ENCODE measurements around the gene FSCN2. TPM values are rescaled to one million over a fixed set of nuclear protein-coding genes. Genes with fewer than 3 reads are reported as not detected.
"Not testable (repeated sequence)": the region's sequence is repeated elsewhere in the genome, so short reads cannot be mapped to it uniquely, and the experiment has no call there.

The FSCN2 gene
- total RNA-seq, 2 experiments from 2014 or later, result not detected

DNA sequence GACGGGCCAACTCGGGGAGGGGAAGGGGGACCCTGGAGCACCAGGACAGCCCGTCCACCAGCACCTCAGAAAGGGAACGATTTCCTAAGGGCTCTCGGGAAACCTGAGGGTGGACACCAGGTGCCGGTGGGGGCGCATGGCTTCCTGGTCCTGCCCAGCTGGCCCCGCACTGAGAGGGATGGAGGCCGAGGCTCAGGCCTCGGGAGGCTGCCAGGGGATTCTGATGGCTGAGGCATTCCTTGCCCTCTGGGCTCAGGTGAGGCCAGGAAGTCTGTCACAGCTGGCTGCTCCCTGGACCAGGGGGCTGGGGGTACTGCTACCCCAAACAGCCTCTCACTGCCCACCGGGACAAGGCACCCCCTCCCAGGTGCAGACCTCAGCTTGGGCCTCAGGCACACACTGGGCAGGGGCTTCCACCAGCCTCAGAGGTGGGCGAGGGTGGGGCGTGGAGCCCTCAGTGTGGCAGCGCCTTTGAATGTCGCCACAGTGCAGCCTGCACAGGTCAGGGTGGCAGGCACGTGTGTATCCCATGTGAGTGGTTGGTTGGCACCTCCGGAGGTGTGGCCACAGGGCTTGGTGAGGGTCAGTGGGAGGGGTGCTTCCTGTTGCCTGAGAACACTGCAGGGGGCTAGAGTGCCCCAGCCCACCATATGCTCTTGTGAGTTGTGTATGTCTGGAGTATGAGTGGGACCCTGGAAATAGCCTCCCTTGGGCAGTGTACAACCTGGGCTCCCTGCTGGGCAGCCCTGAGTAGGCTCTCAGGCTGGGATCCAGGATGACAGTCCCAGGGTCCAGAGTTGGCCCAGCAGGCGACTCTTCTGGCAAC is 3.9 kb upstream of the FSCN2 start:
- H3K9me3 Mint-ChIP-seq, result no peaks in the 10 kb centered on the region
- H3K4me1 Mint-ChIP-seq (ENCODE audit: low read depth), result no peaks in the 10 kb centered on the region
- no peaks in the 10 kb centered on the region for H3K27me3 Mint-ChIP-seq (ENCODE audit: low read depth)
- CTCF ChIA-PET, result no interaction called here
- H3K4me3 Mint-ChIP-seq, result no peak overlapping the region
- intact Hi-C loops (cut with micrococcal nuclease), result no loop called here
- H3K27ac Mint-ChIP-seq, result no peak overlapping the region
- no peak for DNase-seq
- H3K36me3 Mint-ChIP-seq (ENCODE audit: low read depth), result no peaks in the 10 kb centered on the region

DNA sequence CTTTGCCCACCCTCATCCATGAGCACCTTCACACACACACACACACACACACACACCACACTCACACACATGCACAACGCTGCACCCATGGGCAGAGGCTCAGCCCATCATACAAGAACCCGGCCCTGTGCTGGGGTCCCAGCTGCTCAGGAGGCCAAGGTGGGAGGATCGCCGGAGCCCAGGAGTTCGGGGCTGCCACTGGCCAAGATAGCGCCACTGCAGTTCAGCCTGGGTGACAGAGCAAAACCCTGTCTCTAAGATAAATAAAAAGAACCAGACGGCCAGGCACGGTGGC is 3.4 kb upstream of the FSCN2 start:
- Mint-ChIP-seq H3K27ac (no peak overlapping the region), H3K4me3 (no peak overlapping the region), H3K27me3 (ENCODE audit: low read depth) (no peaks in the 10 kb centered on the region), H3K36me3 (ENCODE audit: low read depth) (no peaks in the 10 kb centered on the region), H3K4me1 (ENCODE audit: low read depth) (no peaks in the 10 kb centered on the region), H3K9me3 (no peaks in the 10 kb centered on the region)
- CTCF ChIA-PET, result no interaction called here
- DNase-seq, result no peak
- intact Hi-C loops (cut with micrococcal nuclease), result no loop called here

DNA sequence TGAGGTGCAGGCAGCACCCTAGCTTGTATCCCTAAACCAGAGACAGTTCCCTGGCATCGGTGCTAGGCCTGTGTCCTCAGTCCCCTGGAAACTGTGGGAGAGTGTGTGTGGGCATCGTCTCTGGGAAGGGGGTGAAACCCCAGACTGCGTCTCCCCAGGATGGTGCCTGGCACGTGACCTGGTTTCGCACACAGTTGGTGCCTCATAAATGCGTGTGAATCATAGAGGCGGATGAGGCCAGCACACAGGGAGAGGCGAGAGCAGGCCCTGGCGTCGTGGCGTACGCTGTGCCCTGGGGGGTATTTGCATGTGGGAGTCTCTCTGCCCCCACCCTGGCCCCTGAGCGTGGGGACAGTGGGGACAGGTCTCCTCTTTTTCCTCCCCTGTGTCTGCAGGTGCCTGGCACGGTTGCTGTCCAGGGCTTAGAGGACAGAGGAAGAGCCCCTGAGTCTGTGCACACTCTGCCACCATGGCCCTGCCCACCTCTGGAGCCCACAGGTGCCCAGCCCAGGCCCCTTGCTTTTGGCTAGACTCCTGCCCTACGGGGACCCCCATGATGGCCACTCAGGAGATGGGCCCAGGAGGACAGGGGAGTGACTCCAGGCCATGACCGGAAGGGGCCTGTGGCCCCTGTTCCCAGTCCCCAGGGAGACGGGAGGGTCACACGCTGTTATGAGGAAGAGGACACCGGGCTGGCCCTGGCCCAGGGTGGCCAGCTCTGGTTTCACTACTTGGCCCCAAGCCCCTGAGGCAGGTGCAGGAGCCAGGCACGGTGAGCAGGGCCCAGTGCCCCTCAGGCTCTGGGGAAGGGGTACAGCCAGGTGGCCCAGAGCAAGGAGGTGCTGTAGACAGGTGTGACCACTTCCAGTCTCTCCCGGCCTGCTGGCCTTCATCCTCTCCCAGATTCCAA is 1.3 kb upstream of the FSCN2 start:
- Mint-ChIP-seq H3K9me3 (no peaks in the 10 kb centered on the region), H3K4me1 (ENCODE audit: low read depth) (no peaks in the 10 kb centered on the region), H3K27me3 (ENCODE audit: low read depth) (no peaks in the 10 kb centered on the region), H3K36me3 (ENCODE audit: low read depth) (no peaks in the 10 kb centered on the region), H3K27ac (no peak overlapping the region), H3K4me3 (no peak overlapping the region)
- no peak for DNase-seq
- intact Hi-C loops (cut with micrococcal nuclease), result no loop called here
- CTCF ChIA-PET, result no interaction called here

DNA sequence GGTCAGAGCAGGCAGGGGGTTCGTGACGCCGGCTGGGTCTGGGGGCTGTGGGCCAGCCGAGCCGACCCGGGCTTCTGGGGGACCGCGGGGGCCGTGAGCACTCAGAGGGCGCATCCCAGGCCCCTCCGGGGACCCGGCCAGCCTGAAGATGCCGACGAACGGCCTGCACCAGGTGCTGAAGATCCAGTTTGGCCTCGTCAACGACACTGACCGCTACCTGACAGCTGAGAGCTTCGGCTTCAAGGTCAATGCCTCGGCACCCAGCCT is 140 bp downstream of the FSCN2 start:
- Mint-ChIP-seq H3K4me1 (ENCODE audit: low read depth) (no peaks in the 10 kb centered on the region), H3K27me3 (ENCODE audit: low read depth) (peaks cover 4% of the 10 kb centered on the region), H3K27ac (no peak overlapping the region), H3K36me3 (ENCODE audit: low read depth) (no peaks in the 10 kb centered on the region), H3K9me3 (no peaks in the 10 kb centered on the region), H3K4me3 (no peak overlapping the region)
- CTCF ChIA-PET, result no interaction called here
- no peak for DNase-seq
- intact Hi-C loops (cut with micrococcal nuclease), result no loop called here

DNA sequence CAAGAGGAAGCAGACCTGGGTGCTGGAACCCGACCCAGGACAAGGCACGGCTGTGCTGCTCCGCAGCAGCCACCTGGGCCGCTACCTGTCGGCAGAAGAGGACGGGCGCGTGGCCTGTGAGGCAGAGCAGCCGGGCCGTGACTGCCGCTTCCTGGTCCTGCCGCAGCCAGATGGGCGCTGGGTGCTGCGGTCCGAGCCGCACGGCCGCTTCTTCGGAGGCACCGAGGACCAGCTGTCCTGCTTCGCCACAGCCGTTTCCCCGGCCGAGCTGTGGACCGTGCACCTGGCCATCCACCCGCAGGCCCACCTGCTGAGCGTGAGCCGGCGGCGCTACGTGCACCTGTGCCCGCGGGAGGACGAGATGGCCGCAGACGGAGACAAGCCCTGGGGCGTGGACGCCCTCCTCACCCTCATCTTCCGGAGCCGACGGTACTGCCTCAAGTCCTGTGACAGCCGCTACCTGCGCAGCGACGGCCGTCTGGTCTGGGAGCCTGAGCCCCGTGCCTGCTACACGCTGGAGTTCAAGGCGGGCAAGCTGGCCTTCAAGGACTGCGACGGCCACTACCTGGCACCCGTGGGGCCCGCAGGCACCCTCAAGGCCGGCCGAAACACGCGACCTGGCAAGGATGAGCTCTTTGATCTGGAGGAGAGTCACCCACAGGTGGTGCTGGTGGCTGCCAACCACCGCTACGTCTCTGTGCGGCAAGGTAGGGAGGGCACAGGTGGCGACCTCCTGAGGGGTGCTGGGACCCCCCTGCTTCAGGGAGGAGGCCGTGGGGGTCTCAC is 667 bp downstream of the FSCN2 start:
- no peak for DNase-seq
- no peaks in the 10 kb centered on the region for H3K36me3 Mint-ChIP-seq (ENCODE audit: low read depth)
- H3K4me3 Mint-ChIP-seq, result no peak overlapping the region
- no peaks in the 10 kb centered on the region for H3K9me3 Mint-ChIP-seq
- CTCF ChIA-PET, result no interaction called here
- peaks cover 6% of the 10 kb centered on the region for H3K27me3 Mint-ChIP-seq (ENCODE audit: low read depth)
- intact Hi-C loops (cut with micrococcal nuclease), result no loop called here
- H3K27ac Mint-ChIP-seq, result no peak overlapping the region
- H3K4me1 Mint-ChIP-seq (ENCODE audit: low read depth), result no peaks in the 10 kb centered on the region

DNA sequence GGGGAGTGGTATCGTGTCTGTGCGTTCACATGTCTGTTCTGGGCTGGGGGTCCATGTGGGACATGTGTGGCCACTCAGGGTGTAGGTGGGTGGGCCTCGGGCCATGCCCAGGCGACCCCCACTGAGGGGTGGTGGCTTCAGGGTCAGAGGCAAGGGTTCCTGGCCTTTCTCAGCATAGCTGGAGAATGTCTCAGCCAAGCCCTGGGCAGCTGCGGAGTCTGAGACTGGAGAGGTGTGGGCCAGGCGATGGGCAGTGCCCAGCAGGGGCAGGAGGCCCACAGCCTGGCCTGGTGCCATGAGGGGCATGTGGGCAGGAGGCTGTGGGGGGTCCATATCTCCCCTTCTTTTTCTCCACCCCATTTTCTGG is 1.2 kb downstream of the FSCN2 start:
- no peaks in the 10 kb centered on the region for H3K4me1 Mint-ChIP-seq (ENCODE audit: low read depth)
- H3K27me3 Mint-ChIP-seq (ENCODE audit: low read depth), result peaks cover 6% of the 10 kb centered on the region
- intact Hi-C loops (cut with micrococcal nuclease), result no loop called here
- DNase-seq, result no peak
- no peak overlapping the region for H3K27ac Mint-ChIP-seq
- CTCF ChIA-PET, result interaction anchor here (0.9 kb wide), 1 partner anchor 72 kb away, joined by 3 read pairs; no protein-coding TSS in a partner anchor
- H3K4me3 Mint-ChIP-seq, result no peak overlapping the region
- H3K36me3 Mint-ChIP-seq (ENCODE audit: low read depth), result no peaks in the 10 kb centered on the region
- no peaks in the 10 kb centered on the region for H3K9me3 Mint-ChIP-seq

DNA sequence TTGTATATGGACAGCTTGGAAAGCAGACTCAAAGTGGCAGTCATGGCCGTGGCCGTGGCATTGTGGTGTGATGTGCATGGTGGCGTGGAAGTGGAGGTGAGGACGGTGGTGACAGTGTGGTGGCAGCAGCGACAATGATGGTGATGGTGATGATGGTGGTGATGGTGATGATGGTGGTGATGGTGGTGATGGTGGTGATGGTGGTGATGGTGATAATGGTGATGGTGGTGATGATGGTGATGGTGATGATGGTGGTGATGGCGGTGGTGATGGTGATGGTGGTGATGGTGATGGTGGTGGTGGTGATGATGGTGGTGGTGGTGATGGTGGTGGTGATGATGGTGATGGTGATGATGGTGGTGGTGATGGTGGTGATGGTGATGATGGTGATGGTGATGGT is 2.8 kb downstream of the FSCN2 start:
- H3K9me3 Mint-ChIP-seq, CTCF ChIA-PET: not testable (repeated sequence)

DNA sequence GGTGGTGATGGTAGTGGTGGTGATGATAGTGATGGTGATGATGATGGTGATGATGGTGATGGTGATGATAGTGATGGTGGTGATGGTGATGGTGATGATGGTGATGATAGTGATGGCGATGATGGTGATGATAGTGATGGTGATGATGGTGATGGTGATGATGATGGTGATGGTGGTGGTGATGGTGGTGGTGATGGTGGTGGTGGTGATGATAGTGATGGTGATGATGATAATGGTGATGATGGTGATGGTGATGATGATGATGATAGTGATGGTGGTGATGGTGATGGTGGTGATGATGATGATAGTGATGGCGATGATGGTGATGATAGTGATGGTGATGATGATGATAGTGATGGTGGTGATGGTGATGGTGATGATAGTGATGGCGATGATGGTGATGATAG is 3.8 kb downstream of the FSCN2 start:
- peaks cover 11% of the 10 kb centered on the region for H3K27me3 Mint-ChIP-seq (ENCODE audit: low read depth)
- H3K36me3 Mint-ChIP-seq (ENCODE audit: low read depth); H3K27ac Mint-ChIP-seq; CTCF ChIA-PET; DNase-seq; H3K4me1 Mint-ChIP-seq (ENCODE audit: low read depth); intact Hi-C loops (cut with micrococcal nuclease); H3K9me3 Mint-ChIP-seq; H3K4me3 Mint-ChIP-seq: not testable (repeated sequence)

More for the DNA sequence above, 2.8 kb downstream of the FSCN2 start:
- H3K36me3 Mint-ChIP-seq (ENCODE audit: low read depth); DNase-seq; H3K4me3 Mint-ChIP-seq; H3K4me1 Mint-ChIP-seq (ENCODE audit: low read depth); H3K27ac Mint-ChIP-seq; intact Hi-C loops (cut with micrococcal nuclease): not testable (repeated sequence)
- peaks cover 11% of the 10 kb centered on the region for H3K27me3 Mint-ChIP-seq (ENCODE audit: low read depth)

DNA sequence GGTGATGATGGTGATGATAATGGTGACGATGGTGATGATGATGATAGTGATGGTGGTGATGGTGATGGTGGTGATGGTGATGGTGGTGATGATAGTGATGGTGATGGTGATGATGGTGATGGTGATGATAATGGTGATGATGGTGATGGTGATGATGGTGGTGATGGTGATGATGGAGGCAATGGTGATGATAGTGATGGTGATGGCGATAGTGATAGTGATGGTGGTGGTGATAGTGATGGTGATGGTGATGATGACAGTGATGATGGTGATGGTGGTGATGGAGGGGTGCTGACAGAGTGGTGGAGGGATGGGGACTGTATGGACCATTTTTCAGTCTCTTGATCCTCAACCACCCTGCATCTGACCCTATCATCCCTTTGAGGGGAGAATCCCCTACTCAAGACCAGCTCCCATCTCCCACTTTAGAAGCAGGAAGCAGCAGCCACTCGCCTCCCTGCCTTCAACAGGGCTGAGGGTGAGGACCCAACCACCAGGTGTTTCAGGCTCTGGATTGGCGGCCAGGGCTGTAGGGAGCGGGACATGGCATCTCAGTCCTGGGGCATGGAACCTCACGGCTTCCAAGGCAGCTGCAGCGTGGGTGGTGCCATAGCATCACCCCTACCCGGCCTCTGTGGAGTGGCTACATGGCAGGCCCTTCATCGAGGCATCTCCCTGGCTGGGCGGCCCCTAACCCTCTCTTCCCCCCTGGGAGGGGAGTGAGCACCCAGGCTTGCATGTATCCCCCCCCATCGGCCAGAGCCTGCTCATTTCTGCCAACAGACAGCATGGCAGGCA is 4.5 kb downstream of the FSCN2 start:
- Mint-ChIP-seq H3K4me1 (ENCODE audit: low read depth) (no peaks in the 10 kb centered on the region), H3K4me3 (no peak overlapping the region), H3K36me3 (ENCODE audit: low read depth) (no peaks in the 10 kb centered on the region), H3K9me3 (no peaks in the 10 kb centered on the region), H3K27me3 (ENCODE audit: low read depth) (peaks cover 11% of the 10 kb centered on the region), H3K27ac (no peak overlapping the region)
- CTCF ChIA-PET, result no interaction called here
- DNase-seq, result no peak
- intact Hi-C loops (cut with micrococcal nuclease), result no loop called here

DNA sequence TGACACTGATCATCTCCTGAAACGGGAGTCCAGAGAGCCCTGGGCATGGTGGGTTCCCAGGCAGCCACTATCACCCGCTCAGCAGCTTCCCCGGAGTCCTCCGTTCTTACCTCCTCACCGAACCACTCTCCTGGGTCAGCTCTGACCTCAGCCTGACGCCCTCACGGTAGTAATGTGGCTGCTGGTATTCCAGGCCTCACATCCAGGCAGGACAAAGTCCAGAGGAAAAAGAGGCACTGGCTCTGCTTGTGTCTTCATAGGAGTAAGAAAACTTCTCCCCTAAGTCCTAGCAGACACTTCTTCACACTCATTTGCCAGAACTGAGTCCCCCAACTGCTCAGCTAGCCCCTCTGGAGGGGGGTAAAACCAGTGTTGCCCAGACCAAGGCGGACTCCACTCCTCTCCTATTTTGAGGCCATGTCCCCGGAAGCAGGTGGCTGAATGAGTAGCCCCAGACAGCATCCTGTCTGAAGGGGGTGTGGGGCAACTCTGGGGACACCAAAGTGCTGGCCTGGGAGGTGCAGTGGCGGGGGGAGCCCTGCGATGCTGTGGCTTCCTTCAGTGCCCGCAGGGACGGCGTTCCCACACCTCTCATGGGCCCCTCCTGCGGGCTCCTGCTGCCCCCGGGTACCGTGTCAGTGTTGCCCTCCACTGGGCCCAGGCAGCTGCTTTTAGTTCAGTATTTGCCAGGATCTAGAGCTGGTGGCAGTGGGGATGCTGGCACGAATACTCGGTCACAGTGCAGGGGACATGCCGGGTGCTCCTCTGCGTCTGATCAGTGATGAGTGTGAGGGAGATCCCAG is 5.4 kb downstream of the FSCN2 start:
- no peak overlapping the region for H3K27ac Mint-ChIP-seq
- H3K4me1 Mint-ChIP-seq (ENCODE audit: low read depth), result peaks cover 1% of the 10 kb centered on the region
- H3K9me3 Mint-ChIP-seq, result no peaks in the 10 kb centered on the region
- H3K36me3 Mint-ChIP-seq (ENCODE audit: low read depth), result no peaks in the 10 kb centered on the region
- H3K4me3 Mint-ChIP-seq, result no peak overlapping the region
- CTCF ChIA-PET, result no interaction called here
- peaks cover 11% of the 10 kb centered on the region for H3K27me3 Mint-ChIP-seq (ENCODE audit: low read depth)
- DNase-seq, result no peak
- intact Hi-C loops (cut with micrococcal nuclease), result no loop called here

DNA sequence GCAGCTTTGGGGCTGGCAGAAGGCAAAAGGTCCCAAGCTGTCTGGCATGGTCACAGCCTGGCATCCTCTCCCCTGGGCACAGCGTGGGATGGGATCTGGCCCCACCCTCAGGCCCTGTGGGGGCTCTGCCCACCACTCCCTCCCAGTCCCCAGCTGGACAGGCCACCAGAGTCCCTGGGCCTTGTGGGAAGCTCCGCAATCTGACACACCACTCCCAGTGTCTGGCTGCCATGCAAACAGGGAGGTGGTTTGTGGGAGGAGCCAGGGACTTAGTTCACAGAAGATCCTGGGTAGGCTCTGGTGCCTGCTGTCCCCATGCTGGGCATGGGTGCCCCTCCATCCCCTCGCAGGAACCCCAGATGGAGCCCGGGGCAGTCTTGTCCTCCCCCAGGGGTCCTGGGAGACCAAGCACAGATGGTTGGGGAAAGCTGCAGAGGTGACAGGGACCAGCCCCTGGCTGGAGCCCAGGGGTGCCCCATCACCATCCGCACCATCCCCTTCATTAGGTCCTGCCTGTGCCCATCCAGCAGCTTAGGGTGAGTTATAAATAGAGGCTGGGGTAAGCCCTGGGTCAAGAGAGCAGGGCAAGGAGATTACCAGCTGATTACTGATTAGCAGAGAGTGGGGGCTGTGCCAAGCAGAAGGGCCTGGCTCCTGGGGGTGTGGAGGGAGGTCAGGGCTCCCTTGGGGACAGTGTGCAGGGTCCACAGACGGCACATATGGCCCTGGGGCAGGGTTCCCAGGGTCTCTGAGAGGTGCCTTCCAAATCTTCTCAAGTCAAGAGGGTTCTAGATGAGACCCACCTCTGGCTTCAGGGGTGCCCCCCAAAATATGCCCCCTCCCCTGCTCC is 6.2 kb downstream of the FSCN2 start:
- CTCF ChIA-PET, result no interaction called here
- intact Hi-C loops (cut with micrococcal nuclease), result no loop called here
- Mint-ChIP-seq H3K4me3 (no peak overlapping the region), H3K4me1 (ENCODE audit: low read depth) (peaks cover 1% of the 10 kb centered on the region), H3K27me3 (ENCODE audit: low read depth) (peaks cover 11% of the 10 kb centered on the region), H3K36me3 (ENCODE audit: low read depth) (no peaks in the 10 kb centered on the region), H3K9me3 (no peaks in the 10 kb centered on the region), H3K27ac (no peak overlapping the region)
- DNase-seq, result no peak
